D721Med (cell line): Measurements from ENCODE around the gene SSU72.

Source experiments
- DNase-seq: peaks from one replicate; pipeline ENCODE4 v3.0.0; 2011; ENCODE audit warnings: low spot score; ENCODE audit not compliant: insufficient read length
- FAIRE-seq: peaks from 2 replicates; lab custom pipeline; 2011; peaks lifted over from hg19 to GRCh38; lab: Jason Lieb, UNC
- CTCF ChIP-seq: IDR thresholded peaks from 2 replicates; pipeline ENCODE4 v1.5.1; 2012; ENCODE audit warnings: mild to moderate bottlenecking, control low read depth; ENCODE audit not compliant: insufficient read depth; ENCODE audit errors: missing control alignments

The SSU72 gene

DNA sequence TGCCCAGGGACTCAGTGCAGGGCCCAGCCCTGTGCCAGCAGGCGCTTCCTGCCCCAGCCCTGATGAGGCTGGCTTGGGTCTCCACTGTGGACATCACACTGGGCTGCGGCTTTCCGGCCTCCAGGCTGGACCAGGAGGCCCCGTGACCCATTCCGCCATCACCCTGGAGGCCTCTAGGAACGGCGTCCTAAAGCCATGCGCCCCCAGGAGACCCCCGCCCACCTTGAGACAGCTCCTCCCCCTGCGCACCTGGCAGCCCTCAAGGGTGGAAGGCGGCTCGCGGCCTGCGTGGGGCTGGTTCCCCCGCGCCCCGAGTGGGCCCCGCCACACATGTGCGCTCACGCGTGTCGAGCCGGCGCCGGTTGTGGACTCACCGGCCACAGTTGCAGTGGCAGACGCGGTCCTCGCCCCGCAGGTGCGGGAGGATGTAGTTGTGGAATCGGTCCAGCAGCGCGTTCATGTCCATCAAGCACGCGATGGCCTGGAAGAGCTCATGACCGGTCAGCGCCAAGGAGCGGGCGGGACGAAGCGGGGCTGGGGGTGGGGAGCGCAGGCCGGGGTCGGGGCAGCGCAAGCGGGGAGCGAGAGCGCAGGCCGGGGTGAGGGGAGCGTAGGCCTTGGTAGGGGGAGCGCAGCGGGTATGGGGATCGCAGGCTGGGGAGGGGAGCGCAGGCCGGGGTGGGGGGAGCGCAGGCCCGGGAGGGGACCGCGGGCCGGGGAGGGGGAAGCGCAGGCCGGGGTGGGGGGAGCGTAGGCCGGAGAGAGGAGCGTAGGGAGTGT, 35.2 kb downstream of the SSU72 start:
- FAIRE-seq (no peak), DNase-seq (no peak)
- TF ChIP-seq CTCF = no peak

GRCh38 chr1:1538989-1539309, 35.7 kb downstream of the SSU72 start:
- DNase-seq (no peak), FAIRE-seq (no peak)
- no peak for TF ChIP-seq CTCF

GRCh38 chr1:1538334-1538733, 36.3 kb downstream of the SSU72 start:
- DNase-seq (no peak), FAIRE-seq (no peak)

GRCh38 chr1:1537626-1538250, 36.9 kb downstream of the SSU72 start:
- TF ChIP-seq CTCF = no peak
- DNase-seq = no peak
- no peak for FAIRE-seq

More at GRCh38 chr1:1538334-1538733, 36.3 kb downstream of the SSU72 start:
- TF ChIP-seq CTCF = no peak

- TF ChIP-seq CTCF = no peak
- FAIRE-seq (no peak), DNase-seq (no peak)
Measured at GRCh38 chr1:1536938-1537546, 37.6 kb downstream of the SSU72 start.

DNA sequence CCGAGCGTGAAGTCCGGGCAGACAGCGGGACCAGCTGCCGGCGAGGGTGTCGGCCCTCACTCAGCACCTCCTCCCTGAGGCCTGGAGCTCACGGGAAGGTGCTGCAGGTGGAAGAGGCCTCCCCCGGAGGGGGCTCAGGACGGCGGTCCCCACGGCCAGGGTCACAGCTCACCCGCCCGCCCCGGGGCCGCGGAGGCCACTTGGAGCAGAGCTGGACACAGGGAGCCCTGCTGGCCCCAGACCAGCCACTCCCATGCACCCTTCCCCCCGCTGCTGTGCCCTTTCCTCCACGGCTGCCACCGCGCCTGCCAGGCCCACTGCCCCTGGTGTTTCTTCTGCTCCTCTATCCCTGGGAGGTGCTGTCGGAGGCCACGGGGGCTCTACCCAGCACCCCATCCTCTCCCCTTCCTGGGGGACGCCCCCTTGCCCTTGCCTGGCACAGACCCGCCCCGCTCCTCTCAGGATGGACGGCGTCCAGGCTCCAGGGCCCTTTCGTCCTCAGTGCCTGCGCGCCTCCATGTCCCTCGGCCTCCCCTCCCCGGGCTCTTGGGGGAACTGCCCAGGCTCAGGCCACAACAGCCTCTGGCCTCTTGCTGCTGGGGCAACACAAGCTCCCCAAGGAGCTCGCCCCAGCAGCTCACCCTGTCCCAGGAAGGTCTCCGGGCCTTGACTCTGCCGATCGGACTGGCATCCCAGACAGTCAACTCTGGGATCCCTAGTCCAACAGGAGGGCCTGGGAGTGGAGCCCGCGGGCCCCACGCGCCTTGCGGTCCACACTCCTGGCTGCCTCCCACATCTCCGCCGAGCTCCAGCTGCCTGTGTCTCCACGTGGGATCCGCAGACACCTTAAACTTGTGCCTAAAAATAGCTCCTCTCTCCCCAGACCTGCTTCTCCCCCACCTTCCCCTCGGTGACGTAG, 38.4 kb downstream of the SSU72 start:
- no peak for FAIRE-seq
- no peak for TF ChIP-seq CTCF
- DNase-seq = no peak
